PC-9 (cell line): ENCODE measurements around the gene AIP. TPM values are rescaled to one million over a fixed set of nuclear protein-coding genes. Genes with fewer than 3 reads are reported as not detected.
A peak's percentile ranks its signal among the peaks of the same experiment; 100 is the strongest.
"Not testable (repeated sequence)": the region's sequence is repeated elsewhere in the genome, so short reads cannot be mapped to it uniquely, and the experiment has no call there.

Experiments used
- BruUV-seq: library from RNA; stranded (reverse); fragments of 400-500 nt; replicated peaks from 2 replicates; lab custom pipeline; 2021; lab: Mats Ljungman, UMichigan
- CTCF ChIA-PET: fragments of 300-600 bp; sonication (Branson Sonifier 250); formaldehyde crosslinking; loops from one replicate; lab custom pipeline; 2022; ENCODE audit warnings: antibody characterized with exemption; lab: Charles Lee
- POLR2A ChIA-PET: fragments of 300-600 bp; sonication (Branson Sonifier 250); formaldehyde crosslinking; loops from one replicate; lab custom pipeline; 2022; ENCODE audit warnings: antibody characterized with exemption; ENCODE audit not compliant: unreplicated experiment; lab: Charles Lee
- DNase-seq, 2 experiments: peaks; one replicate each; pipeline versions ENCODE4 v3.0.0 to v3.0.0-alpha.2; 2015 to 2022; ENCODE audit warnings: mixed read lengths in 1 of 2
- H2AFZ ChIP-seq: fragments of 200-600 bp; sonication (generic); 2 replicates; pipeline ENCODE4 v1.8.1; 2017; ENCODE audit warnings: antibody characterized with exemption
- H3F3A ChIP-seq: fragments of 200-600 bp; sonication (generic); 2 replicates; pipeline ENCODE4 v1.8.1; 2017; ENCODE audit warnings: antibody characterized with exemption, mild to moderate bottlenecking, low read depth; ENCODE audit not compliant: insufficient read depth
- H3K27ac ChIP-seq: fragments of 200-600 bp; sonication (generic); 2 replicates; pipeline ENCODE4 v1.6.1; 2016; ENCODE audit warnings: mixed run types
- H3K27me3 ChIP-seq: fragments of 200-600 bp; sonication (generic); 2 replicates; pipeline ENCODE4 v1.6.1; 2016; ENCODE audit warnings: low read depth, mixed run types; ENCODE audit not compliant: insufficient read depth
- H3K36me3 ChIP-seq: fragments of 200-600 bp; sonication (generic); 2 replicates; pipeline ENCODE4 v1.6.1; 2016; ENCODE audit warnings: low read depth, mixed run types
- H3K4me1 ChIP-seq: fragments of 200-600 bp; sonication (generic); replicated peaks from 2 replicates; pipeline ENCODE4 v1.6.1; 2016; ENCODE audit warnings: mixed run types; ENCODE audit not compliant: insufficient read depth
- H3K4me2 ChIP-seq: fragments of 200-600 bp; sonication (generic); 2 replicates; pipeline ENCODE4 v1.6.1; 2017; ENCODE audit warnings: mixed run types
- H3K4me3 ChIP-seq: fragments of 200-600 bp; sonication (generic); 2 replicates; pipeline ENCODE4 v1.6.1; 2016; ENCODE audit warnings: mixed run types
- H3K79me2 ChIP-seq: fragments of 200-600 bp; sonication (generic); 2 replicates; pipeline ENCODE4 v1.6.1; 2017; ENCODE audit warnings: low read depth, mixed run types
- H3K9me2 ChIP-seq: fragments of 200-600 bp; sonication (generic); 2 replicates; pipeline ENCODE4 v1.8.1; 2017; ENCODE audit warnings: mild to moderate bottlenecking; ENCODE audit not compliant: insufficient read depth
- H3K9me3 ChIP-seq: fragments of 200-600 bp; sonication (generic); 2 replicates; pipeline ENCODE4 v1.8.1; 2016; ENCODE audit warnings: low read depth; ENCODE audit not compliant: insufficient read depth
- H4K20me1 ChIP-seq: fragments of 200-600 bp; sonication (generic); 2 replicates; pipeline ENCODE4 v1.8.1; 2017; ENCODE audit not compliant: insufficient read depth
- EZH2 ChIP-seq: fragments of 200-600 bp; sonication (generic); IDR thresholded peaks from 2 replicates; pipeline ENCODE4 v1.8.0; 2017; ENCODE audit warnings: antibody characterized with exemption, low read depth
- intact Hi-C: fragments of 100-400 bp; cut with micrococcal nuclease; formaldehyde crosslinking; loops from one replicate; pipeline ENCODE4 v1.10.0; 2022; ENCODE audit not compliant: unreplicated experiment
- total RNA-seq: library from RNA; stranded (reverse); gene quantifications from 2 replicates; pipeline ENCODE4 v1.2.3, GENCODE V29; 2021
- TF ChIP-seq, protein P1 (sequence below): fragments of 200-600 bp; sonication (generic); conservative IDR thresholded peaks from 2 replicates; pipeline ENCODE4 v1.6.1; 2017; ENCODE audit warnings: mixed run types, antibody characterized with exemption, mild to moderate bottlenecking, moderate library complexity

Gene AIP
- total RNA-seq, 1 experiment from 2014 or later = 95.3 TPM

DNA sequence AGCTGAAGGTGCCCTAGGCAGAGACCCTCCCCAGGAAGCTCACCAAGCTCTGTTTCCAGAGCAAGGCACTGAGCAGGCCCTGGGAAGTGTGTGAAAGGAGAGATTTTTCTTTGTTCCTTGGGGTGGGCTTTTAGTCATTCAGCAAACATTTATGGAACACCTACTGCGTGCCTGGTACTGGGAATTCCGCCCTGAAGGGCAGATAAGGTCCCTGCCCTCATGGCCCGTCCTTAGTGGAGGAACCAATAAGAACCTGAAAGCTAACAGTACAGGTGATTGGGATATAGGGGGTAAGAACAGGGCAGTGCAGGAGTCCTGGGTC lies 17.7 kb upstream of the AIP start:
- Histone ChIP-seq H3K27me3 (no peaks in the 10 kb centered on the region), H3K9me3 (no peaks in the 10 kb centered on the region), H3K9me2 (no peaks in the 10 kb centered on the region), H3K4me2 (peak overlapping the region; percentile 88), H2AFZ (peak overlapping the region; percentile 71), H4K20me1 (no peaks in the 10 kb centered on the region), H3K36me3 (no peaks in the 10 kb centered on the region), H3K27ac (peak overlapping the region; percentile 96), H3K4me3 (peak overlapping the region; percentile 93), H3K79me2 (peaks cover 41% of the 10 kb centered on the region), H3K4me1 (peaks cover 45% of the 10 kb centered on the region), H3F3A (peaks cover 43% of the 10 kb centered on the region)
- CTCF ChIA-PET = interaction anchor here (0.8 kb wide), 1 partner anchor 112 kb away, joined by 4 read pairs; the partner anchor contains the start of gene POLD4
- BruUV-seq = no TSS peak
- peak; percentile 22 to 84 for DNase-seq
- intact Hi-C loops = loop anchor here (5.0 kb wide), 2 partner anchors 113 to 117 kb away; partner anchors contain the start of genes GSTP1 and POLD4
- TF ChIP-seq EZH2 = no peak
- POLR2A ChIA-PET = interaction anchor here (0.6 kb wide), 2 partner anchors 44 to 169 kb away, joined by 3 to 18 read pairs; no protein-coding TSS in a partner anchor

DNA sequence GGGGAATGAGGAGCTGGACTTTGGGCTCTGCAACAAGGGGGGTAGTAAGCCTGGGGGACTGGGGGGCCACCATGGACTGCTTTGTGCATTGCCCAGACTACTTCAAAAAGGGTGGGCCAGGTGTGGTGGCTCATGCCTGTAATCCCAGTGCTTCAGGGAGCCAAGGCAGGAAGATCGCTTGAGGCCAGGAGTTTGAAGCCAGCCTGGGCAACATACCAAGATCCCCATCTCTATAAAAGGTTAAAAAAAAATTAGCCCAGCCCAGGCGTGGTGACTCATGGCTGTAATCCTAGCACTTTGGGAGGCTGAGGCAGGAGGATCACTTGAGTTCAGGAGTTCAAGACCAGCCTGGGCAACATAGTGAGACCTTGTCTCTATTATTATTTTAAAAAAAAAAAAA lies 17.3 kb upstream of the AIP start:
- peak overlapping the region; percentile 88 for H3K4me2 ChIP-seq
- BruUV-seq, H4K20me1 ChIP-seq, H3K9me2 ChIP-seq, CTCF ChIA-PET, H3K9me3 ChIP-seq, H3K27me3 ChIP-seq, H3K36me3 ChIP-seq: not testable (repeated sequence)
- peak overlapping the region; percentile 96 for H3K27ac ChIP-seq
- DNase-seq = peak; percentile 36 to 56
- peak overlapping the region; percentile 93 for H3K4me3 ChIP-seq
- H3K79me2 ChIP-seq = peaks cover 41% of the 10 kb centered on the region
- POLR2A ChIA-PET = interaction anchor here (0.6 to 0.7 kb wide), 4 partner anchors 44 to 169 kb away, joined by 3 to 18 read pairs (median 3); no protein-coding TSS in a partner anchor
- H3K4me1 ChIP-seq = peaks cover 45% of the 10 kb centered on the region
- H3F3A ChIP-seq = peaks cover 43% of the 10 kb centered on the region
- H2AFZ ChIP-seq = peak overlapping the region; percentile 71; the same call in 1 of the 2 replicates
- intact Hi-C loops = loop anchor here (5.0 kb wide), 2 partner anchors 113 to 117 kb away; partner anchors contain the start of genes GSTP1 and POLD4

DNA sequence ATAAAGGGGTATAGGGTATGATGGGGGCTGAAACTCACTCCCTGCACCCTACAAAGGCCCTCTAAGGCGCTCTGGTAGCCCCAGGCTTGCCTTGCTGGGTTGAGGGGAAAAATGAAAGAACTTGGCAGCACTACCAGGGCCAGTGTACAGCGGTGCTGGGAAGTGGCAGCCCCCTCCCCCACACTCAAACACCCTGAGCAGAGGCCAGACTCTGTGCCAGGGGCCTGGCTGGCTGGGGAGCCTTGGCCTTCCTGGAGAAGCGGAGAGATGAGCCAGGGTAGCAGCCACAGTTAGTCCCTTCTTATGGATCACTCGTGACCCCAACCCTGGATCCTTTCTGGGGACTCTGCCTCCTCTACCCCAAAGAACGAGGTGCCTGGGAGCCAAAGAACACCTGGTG lies 16.5 kb upstream of the AIP start:
- BruUV-seq = no TSS peak
- Histone ChIP-seq H3K4me2 (no peak overlapping the region), H4K20me1 (no peaks in the 10 kb centered on the region), H3K27ac (no peak overlapping the region), H2AFZ (no peak overlapping the region), H3F3A (peaks cover 43% of the 10 kb centered on the region), H3K27me3 (no peaks in the 10 kb centered on the region), H3K4me3 (no peak overlapping the region), H3K9me3 (no peaks in the 10 kb centered on the region), H3K36me3 (no peaks in the 10 kb centered on the region), H3K9me2 (no peaks in the 10 kb centered on the region), H3K4me1 (peaks cover 45% of the 10 kb centered on the region), H3K79me2 (peaks cover 41% of the 10 kb centered on the region)
- DNase-seq = no peak
- intact Hi-C loops = loop anchor here (5.0 kb wide), 2 partner anchors 114 to 116 kb away; partner anchors contain the start of genes GSTP1 and POLD4
- ChIA-PET POLR2A (interaction anchor here (0.6 to 0.8 kb wide), 4 partner anchors 87 to 227 kb away, joined by 3 to 19 read pairs (median 3); no protein-coding TSS in a partner anchor), CTCF (no interaction called here)
- TF ChIP-seq, protein P1, sequence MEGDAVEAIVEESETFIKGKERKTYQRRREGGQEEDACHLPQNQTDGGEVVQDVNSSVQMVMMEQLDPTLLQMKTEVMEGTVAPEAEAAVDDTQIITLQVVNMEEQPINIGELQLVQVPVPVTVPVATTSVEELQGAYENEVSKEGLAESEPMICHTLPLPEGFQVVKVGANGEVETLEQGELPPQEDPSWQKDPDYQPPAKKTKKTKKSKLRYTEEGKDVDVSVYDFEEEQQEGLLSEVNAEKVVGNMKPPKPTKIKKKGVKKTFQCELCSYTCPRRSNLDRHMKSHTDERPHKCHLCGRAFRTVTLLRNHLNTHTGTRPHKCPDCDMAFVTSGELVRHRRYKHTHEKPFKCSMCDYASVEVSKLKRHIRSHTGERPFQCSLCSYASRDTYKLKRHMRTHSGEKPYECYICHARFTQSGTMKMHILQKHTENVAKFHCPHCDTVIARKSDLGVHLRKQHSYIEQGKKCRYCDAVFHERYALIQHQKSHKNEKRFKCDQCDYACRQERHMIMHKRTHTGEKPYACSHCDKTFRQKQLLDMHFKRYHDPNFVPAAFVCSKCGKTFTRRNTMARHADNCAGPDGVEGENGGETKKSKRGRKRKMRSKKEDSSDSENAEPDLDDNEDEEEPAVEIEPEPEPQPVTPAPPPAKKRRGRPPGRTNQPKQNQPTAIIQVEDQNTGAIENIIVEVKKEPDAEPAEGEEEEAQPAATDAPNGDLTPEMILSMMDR = no peak
- no peak for TF ChIP-seq EZH2

DNA sequence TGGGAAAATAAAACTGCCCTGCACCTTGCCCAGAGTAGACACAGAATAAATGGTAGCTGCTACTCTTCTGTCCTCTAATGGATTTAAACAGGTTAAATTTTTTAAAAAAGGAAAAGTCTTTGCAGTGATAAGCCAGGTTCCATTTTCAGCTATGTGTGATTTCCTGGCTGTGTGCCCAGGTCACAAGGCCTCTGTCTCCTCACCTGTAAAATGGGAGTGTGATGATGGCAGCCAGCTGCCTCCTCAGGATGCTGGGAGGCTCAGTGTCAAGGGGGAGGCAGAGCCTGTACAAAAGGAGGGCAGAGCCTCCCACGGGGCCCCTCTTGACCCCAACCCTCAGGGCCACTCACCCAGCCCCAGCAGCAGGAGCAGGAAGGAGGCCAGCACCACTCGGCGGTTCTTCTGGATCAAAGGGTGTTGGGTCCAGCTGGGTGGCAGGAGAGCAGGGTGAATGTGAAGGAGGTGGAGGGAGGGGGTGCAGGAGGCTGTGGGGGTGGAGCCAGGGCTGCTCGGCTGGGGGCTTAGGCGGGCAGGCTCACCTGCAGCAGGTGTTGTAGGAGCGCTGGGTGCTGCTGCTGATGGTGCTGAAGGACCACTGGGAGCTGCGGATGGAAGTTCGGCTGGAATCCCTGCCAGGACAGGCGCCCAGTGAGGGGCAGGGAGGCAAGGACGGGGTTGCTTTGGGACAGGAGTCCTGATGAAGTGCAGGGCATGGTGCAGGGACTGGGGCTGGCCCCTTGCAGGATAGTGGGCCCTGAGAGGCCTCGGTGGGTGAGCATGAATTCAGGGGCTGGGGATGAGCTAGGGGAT lies 15.7 kb upstream of the AIP start:
- POLR2A ChIA-PET = interaction anchor here (0.6 to 0.8 kb wide), 2 partner anchors 136 to 228 kb away, joined by 3 to 19 read pairs; no protein-coding TSS in a partner anchor
- H3K4me2 ChIP-seq = peak overlapping the region; percentile 95

More for the DNA sequence above, 15.7 kb upstream of the AIP start:
- Histone ChIP-seq H3K79me2 (peaks cover 41% of the 10 kb centered on the region), H3K9me2 (no peaks in the 10 kb centered on the region), H3K4me3 (peak overlapping the region; percentile 92; the same call in 1 of the 2 replicates), H3K27me3 (no peaks in the 10 kb centered on the region), H3K4me1 (peaks cover 45% of the 10 kb centered on the region), H3K36me3 (no peaks in the 10 kb centered on the region), H3K27ac (peak overlapping the region; percentile 48), H4K20me1 (no peaks in the 10 kb centered on the region), H3F3A (peaks cover 43% of the 10 kb centered on the region), H2AFZ (no peak overlapping the region), H3K9me3 (no peaks in the 10 kb centered on the region)
- CTCF ChIA-PET = interaction anchor here (2.4 kb wide), 1 partner anchor 66 kb away, joined by 9 read pairs; the partner anchor contains the start of gene PPP1CA
- BruUV-seq = no TSS peak
- intact Hi-C loops = loop anchor here (5.0 kb wide), 2 partner anchors 115 kb away; partner anchors contain the start of genes GSTP1 and POLD4
- TF ChIP-seq, protein P1 = no peak
- no peak for TF ChIP-seq EZH2
- no peak for DNase-seq
